MM.1S (cell line): ENCODE data around the gene PDCD2L.

Source experiments
- DNase-seq: peaks from one replicate; pipeline ENCODE4 v3.0.0-alpha.2; 2015
- H2AFZ ChIP-seq: fragments of 300-600 bp; sonication (generic); 2 replicates; pipeline ENCODE4 v1.6.0; 2016; ENCODE audit warnings: antibody characterized with exemption, low read length
- H3F3A ChIP-seq: fragments of 300-600 bp; sonication (generic); 2 replicates; pipeline ENCODE4 v1.6.1; 2016; ENCODE audit warnings: mild to moderate bottlenecking, antibody characterized with exemption, low read length, moderate library complexity, mixed read lengths; ENCODE audit not compliant: insufficient read depth
- H3K27ac ChIP-seq: fragments of 300-600 bp; sonication (generic); 2 replicates; pipeline ENCODE4 v1.5.1; 2016; ENCODE audit warnings: mild to moderate bottlenecking, low read length
- H3K27me3 ChIP-seq: fragments of 300-600 bp; sonication (generic); replicated peaks from 2 replicates; pipeline ENCODE4 v1.6.0; 2016; ENCODE audit warnings: low read length; ENCODE audit not compliant: insufficient read depth
- H3K36me3 ChIP-seq: fragments of 300-600 bp; sonication (generic); replicated peaks from 2 replicates; pipeline ENCODE4 v1.6.1; 2016; ENCODE audit warnings: mild to moderate bottlenecking, low read length, mixed read lengths; ENCODE audit not compliant: insufficient read depth
- H3K4me1 ChIP-seq: fragments of 300-600 bp; sonication (generic); 2 replicates; pipeline ENCODE4 v1.6.1; 2016; ENCODE audit warnings: low read length, mixed read lengths
- H3K4me2 ChIP-seq: fragments of 300-600 bp; sonication (generic); 2 replicates; pipeline ENCODE4 v1.6.0; 2016; ENCODE audit warnings: low read depth, low read length
- H3K4me3 ChIP-seq: fragments of 300-600 bp; sonication (generic); 2 replicates; pipeline ENCODE4 v1.5.1; 2016; ENCODE audit warnings: low read length, mixed read lengths
- H3K79me2 ChIP-seq: fragments of 300-600 bp; sonication (generic); 2 replicates; pipeline ENCODE4 v1.6.1; 2016; ENCODE audit warnings: mixed run types, low read length, mixed read lengths
- H3K9ac ChIP-seq: fragments of 300-600 bp; sonication (generic); 2 replicates; pipeline ENCODE4 v1.6.1; 2016; ENCODE audit warnings: low read length, mixed read lengths
- H3K9me2 ChIP-seq: fragments of 300-600 bp; sonication (generic); replicated peaks from 2 replicates; pipeline ENCODE4 v1.6.1; 2016; ENCODE audit warnings: mild to moderate bottlenecking, low read length, mixed read lengths; ENCODE audit not compliant: insufficient read depth
- H3K9me3 ChIP-seq: fragments of 300-600 bp; sonication (generic); replicated peaks from 2 replicates; pipeline ENCODE4 v1.6.1; 2016; ENCODE audit warnings: mild to moderate bottlenecking, low read length, mixed read lengths; ENCODE audit not compliant: insufficient read depth
- H4K20me1 ChIP-seq: fragments of 300-600 bp; sonication (generic); 2 replicates; pipeline ENCODE4 v1.6.1; 2016; ENCODE audit warnings: mild to moderate bottlenecking, low read length, moderate library complexity, mixed read lengths; ENCODE audit not compliant: insufficient read depth
- CTCF ChIP-seq: fragments of 300-600 bp; sonication (generic); IDR thresholded peaks from 2 replicates; pipeline ENCODE4 v1.5.1; 2016; ENCODE audit warnings: antibody characterized with exemption, low read length, mixed read lengths
- EZH2 ChIP-seq: fragments of 300-600 bp; sonication (generic); optimal IDR thresholded peaks from 2 replicates; pipeline ENCODE3; 2017; ENCODE audit warnings: low read depth, mild to moderate bottlenecking, antibody characterized with exemption, low read length, mixed read lengths
- EZH2phosphoT487 ChIP-seq: fragments of 300-600 bp; sonication (generic); IDR thresholded peaks from 2 replicates; pipeline ENCODE4 v1.6.1; 2018; ENCODE audit warnings: antibody characterized with exemption, low read length

The PDCD2L gene

DNA sequence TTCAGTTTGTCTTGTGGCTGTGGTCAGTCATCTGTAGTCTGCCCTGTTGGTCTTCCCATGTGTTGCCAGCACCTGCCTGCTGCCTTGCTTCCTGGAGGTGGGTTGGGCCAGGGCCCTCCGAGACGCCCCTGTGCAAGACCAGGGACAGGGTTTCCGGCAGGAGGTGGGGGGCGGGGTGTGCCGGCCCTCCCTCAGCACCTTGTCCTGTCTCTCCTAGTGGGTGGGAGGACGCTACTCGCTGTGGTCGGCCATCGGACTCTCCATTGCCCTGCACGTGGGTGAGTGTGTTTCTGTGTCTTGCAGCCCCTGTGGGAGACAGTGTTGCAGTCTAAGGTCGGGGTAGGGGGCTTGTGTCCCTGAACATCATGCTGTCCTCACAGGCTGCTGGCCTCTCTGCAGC is 11.2 kb upstream of the PDCD2L start:
- Histone ChIP-seq H3K9me2 (no peaks in the 10 kb centered on the region), H3F3A (no peaks in the 10 kb centered on the region), H3K27ac (no peak overlapping the region), H3K4me2 (no peak overlapping the region), H3K4me1 (no peaks in the 10 kb centered on the region), H3K79me2 (peaks cover 39% of the 10 kb centered on the region), H3K4me3 (no peak overlapping the region), H3K36me3 (peaks cover 11% of the 10 kb centered on the region), H3K9ac (no peak overlapping the region), H4K20me1 (no peaks in the 10 kb centered on the region), H3K27me3 (no peaks in the 10 kb centered on the region), H3K9me3 (no peaks in the 10 kb centered on the region), H2AFZ (no peak overlapping the region)
- TF ChIP-seq EZH2 = no peak
- DNase-seq = no peak

DNA sequence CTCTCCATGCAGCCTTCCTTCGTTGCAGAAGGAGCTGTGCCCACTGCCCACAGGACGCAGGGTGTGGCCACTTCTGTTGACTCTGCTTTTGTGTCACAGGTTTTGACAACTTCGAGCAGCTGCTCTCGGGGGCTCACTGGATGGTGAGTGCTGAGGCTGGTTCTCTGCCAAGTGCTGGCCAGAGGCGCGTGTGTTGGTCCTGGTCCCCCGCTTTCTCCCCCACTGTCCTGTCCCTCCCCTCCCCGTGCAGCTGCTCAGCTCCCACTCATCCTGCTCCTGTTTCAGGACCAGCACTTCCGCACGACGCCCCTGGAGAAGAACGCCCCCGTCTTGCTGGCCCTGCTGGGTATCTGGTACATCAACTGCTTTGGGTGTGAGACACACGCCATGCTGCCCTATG is 10.6 kb upstream of the PDCD2L start:
- H3K4me2 ChIP-seq = no peak overlapping the region
- no peak overlapping the region for H3K9ac ChIP-seq
- H3F3A ChIP-seq = no peaks in the 10 kb centered on the region
- H3K79me2 ChIP-seq = peaks cover 39% of the 10 kb centered on the region
- no peak overlapping the region for H3K4me3 ChIP-seq
- no peaks in the 10 kb centered on the region for H3K27me3 ChIP-seq
- no peak overlapping the region for H2AFZ ChIP-seq
- no peak for DNase-seq
- H3K4me1 ChIP-seq = no peaks in the 10 kb centered on the region
- TF ChIP-seq CTCF (no peak), EZH2phosphoT487 (no peak), EZH2 (no peak)
- H3K9me2 ChIP-seq = no peaks in the 10 kb centered on the region
- no peaks in the 10 kb centered on the region for H3K9me3 ChIP-seq
- peaks cover 11% of the 10 kb centered on the region for H3K36me3 ChIP-seq
- no peaks in the 10 kb centered on the region for H4K20me1 ChIP-seq
- no peak overlapping the region for H3K27ac ChIP-seq

- no peak overlapping the region for H3K27ac ChIP-seq
These were observed 6.3 kb upstream of the PDCD2L start for GRCh38 chr19:34397853-34398252.

More at GRCh38 chr19:34397853-34398252, 6.3 kb upstream of the PDCD2L start:
- Histone ChIP-seq H3K27me3 (no peaks in the 10 kb centered on the region), H3K9me2 (no peaks in the 10 kb centered on the region), H3K4me2 (no peak overlapping the region), H3F3A (peaks cover 11% of the 10 kb centered on the region), H3K36me3 (peaks cover 14% of the 10 kb centered on the region), H3K9me3 (no peaks in the 10 kb centered on the region), H3K9ac (no peak overlapping the region), H3K4me1 (no peaks in the 10 kb centered on the region), H3K79me2 (peaks cover 4% of the 10 kb centered on the region; the same call in 1 of the 2 replicates), H2AFZ (no peak overlapping the region), H4K20me1 (no peaks in the 10 kb centered on the region), H3K4me3 (no peak overlapping the region)
- no peak for TF ChIP-seq CTCF
- TF ChIP-seq EZH2phosphoT487 = no peak
- TF ChIP-seq EZH2 = no peak
- no peak for DNase-seq
